K562 (cell line): ENCODE measurements around the gene ANKS3.

Source experiments
- BRCA1 ChIP-seq, 2 experiments: fragments of 450-650 bp in 1 of 2; sonication (generic) in 1 of 2; formaldehyde crosslinking in 1 of 2; IDR thresholded peaks; 2 replicates each; pipeline versions ENCODE4 v1.5.0 to v1.6.1; 2017 to 2020; ENCODE audit warnings: mild to moderate bottlenecking in 1 of 2, missing genetic modification reagents in 1 of 2
- EZH2 ChIP-seq: IDR thresholded peaks from 2 replicates; pipeline ENCODE4 v1.6.1; 2012; ENCODE audit warnings: low read depth, mild to moderate bottlenecking, inconsistent platforms, low read length, borderline replicate concordance
- MAFK ChIP-seq: IDR thresholded peaks from 2 replicates; pipeline ENCODE4 v1.6.1; 2011; ENCODE audit warnings: low read length, improper control_type of control experiment
- TCF7L2 ChIP-seq: fragments of 150-350 bp; IDR thresholded peaks from 2 replicates; pipeline ENCODE4 v1.6.1; 2016; ENCODE audit warnings: low read depth, mild to moderate bottlenecking, low read length, moderate library complexity
- TF ChIP-seq, protein P1 (sequence below), 3 experiments: IDR thresholded peaks in 2 of 3; conservative IDR thresholded peaks in 1 of 3; 2 replicates each; pipeline ENCODE4 v1.5.1; 2011 to 2012; ENCODE audit warnings: low read length in 3 of 3, mild to moderate bottlenecking in 3 of 3, control low read depth in 2 of 3, improper control_type of control experiment in 1 of 3, inconsistent platforms in 1 of 3, low read depth in 1 of 3, mixed read lengths in 1 of 3, moderate library complexity in 1 of 3; ENCODE audit not compliant: insufficient read depth in 2 of 3
- TF ChIP-seq, protein P2 (sequence below): IDR thresholded peaks from 2 replicates; pipeline ENCODE4 v1.6.1; 2011; ENCODE audit not compliant: insufficient read length; ENCODE audit errors: extremely low read depth

DNA sequence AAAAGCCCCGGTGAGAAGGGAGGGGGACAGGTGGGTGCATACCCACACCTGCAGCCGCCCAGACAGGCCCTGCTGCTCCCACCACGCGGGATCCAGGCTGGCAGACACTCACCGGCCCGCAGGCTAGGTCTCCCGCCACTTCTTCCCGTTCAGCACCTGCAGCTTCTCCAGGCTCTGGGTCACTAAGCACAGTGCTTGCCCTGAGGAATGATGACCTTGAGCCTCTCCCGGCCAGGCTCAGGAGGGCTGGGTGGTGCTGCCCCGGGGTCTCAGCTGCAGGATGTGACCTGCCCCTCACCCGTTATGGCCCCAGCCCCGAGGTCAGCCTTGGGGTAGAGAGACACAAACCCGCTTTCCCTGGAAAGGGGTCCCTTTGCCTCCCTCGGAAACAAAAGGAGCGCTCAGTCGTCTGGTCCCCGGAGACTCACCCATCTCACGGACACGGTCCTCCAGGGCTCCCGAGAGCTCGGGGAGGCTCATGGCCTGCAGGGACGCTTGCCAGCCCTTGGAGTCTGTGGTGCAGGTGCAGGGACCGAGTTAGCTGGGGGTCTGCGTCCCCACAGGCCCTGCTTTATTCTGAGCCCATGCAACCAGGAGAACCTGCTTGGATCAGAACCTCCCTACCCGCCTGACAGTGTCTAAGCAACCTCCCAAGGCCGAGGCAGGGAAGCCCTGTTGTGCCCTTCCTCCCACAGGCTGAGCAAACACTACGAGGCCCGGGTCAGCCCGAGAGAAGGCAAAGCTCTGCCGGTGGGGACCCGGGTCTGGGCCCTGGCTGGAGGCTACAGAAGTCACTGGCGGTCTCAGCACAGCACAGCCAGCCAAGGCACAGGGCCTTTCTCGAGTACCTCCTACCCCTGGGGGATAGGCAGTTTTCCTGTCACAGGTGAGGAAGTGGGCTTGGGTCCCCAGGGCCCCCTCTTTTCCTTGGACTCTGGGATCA lies 36.9 kb downstream of the ANKS3 start:
- TF ChIP-seq, protein P1, sequence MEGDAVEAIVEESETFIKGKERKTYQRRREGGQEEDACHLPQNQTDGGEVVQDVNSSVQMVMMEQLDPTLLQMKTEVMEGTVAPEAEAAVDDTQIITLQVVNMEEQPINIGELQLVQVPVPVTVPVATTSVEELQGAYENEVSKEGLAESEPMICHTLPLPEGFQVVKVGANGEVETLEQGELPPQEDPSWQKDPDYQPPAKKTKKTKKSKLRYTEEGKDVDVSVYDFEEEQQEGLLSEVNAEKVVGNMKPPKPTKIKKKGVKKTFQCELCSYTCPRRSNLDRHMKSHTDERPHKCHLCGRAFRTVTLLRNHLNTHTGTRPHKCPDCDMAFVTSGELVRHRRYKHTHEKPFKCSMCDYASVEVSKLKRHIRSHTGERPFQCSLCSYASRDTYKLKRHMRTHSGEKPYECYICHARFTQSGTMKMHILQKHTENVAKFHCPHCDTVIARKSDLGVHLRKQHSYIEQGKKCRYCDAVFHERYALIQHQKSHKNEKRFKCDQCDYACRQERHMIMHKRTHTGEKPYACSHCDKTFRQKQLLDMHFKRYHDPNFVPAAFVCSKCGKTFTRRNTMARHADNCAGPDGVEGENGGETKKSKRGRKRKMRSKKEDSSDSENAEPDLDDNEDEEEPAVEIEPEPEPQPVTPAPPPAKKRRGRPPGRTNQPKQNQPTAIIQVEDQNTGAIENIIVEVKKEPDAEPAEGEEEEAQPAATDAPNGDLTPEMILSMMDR (IDR thresholded peaks at IDR 0.05 in 2 of 3, conservative IDR thresholded peaks at IDR 0.05 in 1 of 3; ENCODE audit: insufficient read depth in 2 of 3, low read depth in 1 of 3, low read length in 3 of 3) = no peak
- no peak for TF ChIP-seq MAFK
- TF ChIP-seq BRCA1 (IDR thresholded peaks at IDR 0.05) = no peak
- TF ChIP-seq BRCA1 (CRISPR knock-in tag; IDR thresholded peaks at IDR 0.05) = no peak
- TF ChIP-seq TCF7L2 = no peak
- TF ChIP-seq, protein P2, sequence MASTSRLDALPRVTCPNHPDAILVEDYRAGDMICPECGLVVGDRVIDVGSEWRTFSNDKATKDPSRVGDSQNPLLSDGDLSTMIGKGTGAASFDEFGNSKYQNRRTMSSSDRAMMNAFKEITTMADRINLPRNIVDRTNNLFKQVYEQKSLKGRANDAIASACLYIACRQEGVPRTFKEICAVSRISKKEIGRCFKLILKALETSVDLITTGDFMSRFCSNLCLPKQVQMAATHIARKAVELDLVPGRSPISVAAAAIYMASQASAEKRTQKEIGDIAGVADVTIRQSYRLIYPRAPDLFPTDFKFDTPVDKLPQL = no peak
- TF ChIP-seq EZH2 = no peak
